K562 (cell line): ENCODE measurements around the gene LENEP. TPM values are rescaled to one million over a fixed set of nuclear protein-coding genes. Genes with fewer than 3 reads are reported as not detected.

ENCODE experiments used
- BRD9 ChIP-seq: fragments of 450-650 bp; IDR thresholded peaks from 2 replicates; pipeline ENCODE4 v1.6.1; 2018; ENCODE audit warnings: low read depth; ENCODE audit not compliant: partially characterized antibody
- ETV5 ChIP-seq: sonication (generic); formaldehyde crosslinking; IDR thresholded peaks from 2 replicates; pipeline ENCODE4 v1.4.0; 2020; ENCODE audit warnings: low read depth, mild to moderate bottlenecking, missing genetic modification reagents
- GTF2A2 ChIP-seq: IDR thresholded peaks from 2 replicates; pipeline ENCODE4 v1.6.1; 2016; ENCODE audit warnings: mild to moderate bottlenecking, missing genetic modification characterization, missing compliant biosample characterization
- GTF2E2 ChIP-seq: fragments of 200-800 bp; sonication (Bioruptor generic); IDR thresholded peaks from 2 replicates; pipeline ENCODE4 v1.6.1; 2016; ENCODE audit warnings: missing genetic modification characterization, missing compliant biosample characterization
- HMGN3 ChIP-seq: IDR thresholded peaks from 2 replicates; pipeline ENCODE4 v1.6.1; 2011; ENCODE audit warnings: borderline replicate concordance, low read depth, mild to moderate bottlenecking, mixed read lengths, low read length; ENCODE audit not compliant: insufficient read length; ENCODE audit errors: extremely low read depth
- MEF2D ChIP-seq: conservative IDR thresholded peaks from 2 replicates; pipeline ENCODE4 v1.6.1; 2016; ENCODE audit warnings: low read depth, missing genetic modification characterization, missing compliant biosample characterization
- MIER1 ChIP-seq: fragments of 450-650 bp; IDR thresholded peaks from 2 replicates; pipeline ENCODE4 v1.6.1; 2016; ENCODE audit warnings: antibody characterized with exemption, mild to moderate bottlenecking, low read depth
- MTA1 ChIP-seq: fragments of 450-650 bp; IDR thresholded peaks from 2 replicates; pipeline ENCODE4 v1.6.1; 2017; ENCODE audit warnings: borderline replicate concordance
- PTRF ChIP-seq: fragments of 450-650 bp; IDR thresholded peaks from 2 replicates; pipeline ENCODE4 v1.6.1; 2016; ENCODE audit warnings: mild to moderate bottlenecking, missing genetic modification characterization, missing compliant biosample characterization
- PURB ChIP-seq: sonication (generic); formaldehyde crosslinking; IDR thresholded peaks from 2 replicates; pipeline ENCODE4 v1.9.0; 2021; ENCODE audit warnings: low read depth, mild to moderate bottlenecking, missing genetic modification reagents
- SIN3A ChIP-seq, 2 experiments: fragments of 150-350 bp in 1 of 2; IDR thresholded peaks; 2 replicates each; pipeline ENCODE4 v1.6.1; 2011 to 2016; ENCODE audit warnings: borderline replicate concordance in 2 of 2, low read depth in 2 of 2, low read length in 2 of 2, mild to moderate bottlenecking in 2 of 2, moderate library complexity in 2 of 2; ENCODE audit not compliant: control insufficient read depth in 1 of 2
- TAL1 ChIP-seq: fragments of 450-650 bp; IDR thresholded peaks from 2 replicates; pipeline ENCODE4 v1.6.1; 2016; ENCODE audit warnings: mild to moderate bottlenecking
- WHSC1 ChIP-seq: IDR thresholded peaks from one replicate; pipeline ENCODE4 v1.6.1; 2012; ENCODE audit warnings: low read length, control low read depth, inconsistent platforms
- YY1 ChIP-seq, 3 experiments: IDR thresholded peaks; 2 replicates each; pipeline ENCODE4 v1.6.1; 2011; ENCODE audit warnings: low read length in 2 of 3, mild to moderate bottlenecking in 2 of 3, moderate library complexity in 2 of 3, borderline replicate concordance in 1 of 3, control low read depth in 1 of 3, low read depth in 1 of 3; ENCODE audit not compliant: insufficient read depth in 3 of 3, insufficient replicate concordance in 2 of 3, control insufficient read depth in 1 of 3, insufficient read length in 1 of 3; ENCODE audit errors: extremely low read depth in 1 of 3
- ZNF212 ChIP-seq: fragments of 450-650 bp; formaldehyde crosslinking; IDR thresholded peaks from 2 replicates; pipeline ENCODE4 v1.4.0; 2020; ENCODE audit warnings: mild to moderate bottlenecking
- ZNF239 ChIP-seq: fragments of 250-450 bp; sonication (Bioruptor Pico); IDR thresholded peaks from 2 replicates; pipeline ENCODE4 v1.4.0; 2020; ENCODE audit warnings: mild to moderate bottlenecking
- ZNF316 ChIP-seq: fragments of 450-650 bp; IDR thresholded peaks from 2 replicates; pipeline ENCODE4 v1.6.1; 2016
- ZNF408 ChIP-seq: fragments of 250-450 bp; sonication (Bioruptor Pico); IDR thresholded peaks from 2 replicates; pipeline ENCODE4 v1.4.0; 2020; ENCODE audit warnings: low read depth, mild to moderate bottlenecking, moderate library complexity
- polyA plus RNA-seq, 8 experiments: library from polyadenylated mRNA; depleted of rRNA in 4 of 8; stranded (reverse) in 5 of 8; unstranded in 3 of 8; fragments of >200 nt; fragmentation: Nextera tagmentation in 2 of 8; fragmentation: Illumina TruSeq in 1 of 8; extraction: Ambion mirVana in 2 of 8; extraction: Trizol in 1 of 8; gene quantifications; 2 replicates each; pipeline versions ENCODE4 v1.2.1 to v1.2.3, GENCODE V29; 2011 to 2014; ENCODE audit warnings: inconsistent platforms in 1 of 8, missing spikeins in 1 of 8
- total RNA-seq, 7 experiments: library from RNA; depleted of rRNA in 6 of 7; stranded (reverse); fragments of >200 nt in 6 of 7; fragmentation: Illumina TruSeq in 2 of 7; extraction: Trizol in 2 of 7; gene quantifications; 2 replicates each; pipeline versions ENCODE4 v1.2.1 to v1.2.3, GENCODE V29; 2011 to 2021; ENCODE audit warnings: low replicate concordance in 1 of 7
- TF ChIP-seq, protein P1 (sequence below): sonication (generic); formaldehyde crosslinking; IDR thresholded peaks from 2 replicates; pipeline ENCODE4 v1.8.1; 2023; ENCODE audit warnings: missing genetic modification reagents, mild to moderate bottlenecking, borderline replicate concordance
- TF ChIP-seq, protein P2 (sequence below): sonication (generic); formaldehyde crosslinking; IDR thresholded peaks from 2 replicates; pipeline ENCODE4 v1.8.0; 2022; ENCODE audit warnings: mild to moderate bottlenecking, missing genetic modification reagents
- TF ChIP-seq, protein P3 (sequence below), 2 experiments: IDR thresholded peaks; 2 replicates each; pipeline ENCODE4 v1.6.1; 2011; ENCODE audit warnings: borderline replicate concordance in 1 of 2, control low read depth in 1 of 2, low read depth in 1 of 2, low read length in 1 of 2, mild to moderate bottlenecking in 1 of 2, mixed read lengths in 1 of 2, moderate library complexity in 1 of 2; ENCODE audit not compliant: insufficient read depth in 1 of 2, insufficient read length in 1 of 2, poor library complexity in 1 of 2, severe bottlenecking in 1 of 2; ENCODE audit errors: extremely low read depth in 1 of 2

LENEP gene
- total and polyA plus RNA-seq, 9 of the 15 experiments (the other 6 are each of a cell fraction or from before 2014, with no cell fraction given): 0.23 to 0.87 (median 0.67) TPM; not detected in 5

DNA sequence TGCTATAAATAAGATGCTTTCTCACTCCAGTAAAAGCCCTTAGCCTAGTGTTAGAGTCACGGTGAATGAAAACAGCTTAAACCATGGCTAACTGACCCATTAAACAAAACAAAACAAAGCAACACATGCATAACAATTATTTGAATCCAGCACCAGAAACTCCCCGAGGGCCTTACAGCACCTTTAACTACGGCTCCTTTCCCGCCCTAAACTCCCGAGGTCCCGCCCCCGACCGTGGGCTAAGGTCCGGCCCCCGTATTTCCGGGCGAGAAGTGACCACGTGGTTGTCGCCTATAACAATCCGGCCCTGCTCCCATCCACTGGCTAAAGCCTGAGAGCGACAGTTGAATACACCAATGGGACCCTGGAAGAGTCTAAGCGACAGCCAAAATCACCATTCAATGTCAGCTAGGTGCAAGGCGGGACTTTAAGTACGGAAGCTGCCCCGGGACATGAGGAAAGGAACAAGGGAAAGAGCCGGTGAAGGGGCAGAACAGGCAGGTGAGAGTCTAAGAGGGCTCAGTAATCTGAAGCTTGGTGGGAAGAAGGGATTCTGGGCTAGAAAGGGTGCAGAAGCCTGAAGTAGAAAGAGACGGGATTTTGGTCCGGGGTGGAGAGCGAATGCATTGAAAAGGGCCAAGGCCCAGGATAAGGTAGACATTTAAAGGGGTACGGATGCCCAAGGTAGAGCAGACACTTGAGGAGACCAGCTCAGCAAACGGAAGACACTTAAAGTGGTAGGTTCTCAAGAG lies 10.3 kb upstream of the LENEP start, which contains the start of gene FLAD1 (continued):
- TF ChIP-seq SIN3A (IDR thresholded peaks at IDR 0.05; ENCODE audit: borderline replicate concordance in 2 of 2, control insufficient read depth in 1 of 2, low read depth in 2 of 2, low read length in 2 of 2) (peak; percentile 74 to 92; a peak in 3 of 4 replicates), MTA1 (peak; percentile 30; the same call in 1 of the 2 replicates), YY1 (IDR thresholded peaks at IDR 0.05; ENCODE audit: borderline replicate concordance in 1 of 3, control insufficient read depth in 1 of 3, extremely low read depth in 1 of 3, insufficient read depth in 3 of 3, insufficient read length in 1 of 3, insufficient replicate concordance in 2 of 3, low read depth in 1 of 3, low read length in 2 of 3) (peak in 1 of 3 experiments; percentile 54), GTF2E2 (tag) (no peak; the same call in 1 of the 2 replicates), GTF2A2 (tag) (no peak), TAL1 (no peak), ETV5 (CRISPR knock-in tag) (no peak; the same call in none of the 2 replicates), MIER1 (no peak), ZNF212 (CRISPR knock-in tag) (no peak), ZNF239 (CRISPR knock-in tag) (no peak), PTRF (tag) (no peak), ZNF408 (CRISPR knock-in tag) (no peak), HMGN3 (no peak), BRD9 (peak; percentile 38), MEF2D (tag) (no peak), ZNF316 (no peak), WHSC1 (no peak), PURB (no peak)
- TF ChIP-seq, protein P1, sequence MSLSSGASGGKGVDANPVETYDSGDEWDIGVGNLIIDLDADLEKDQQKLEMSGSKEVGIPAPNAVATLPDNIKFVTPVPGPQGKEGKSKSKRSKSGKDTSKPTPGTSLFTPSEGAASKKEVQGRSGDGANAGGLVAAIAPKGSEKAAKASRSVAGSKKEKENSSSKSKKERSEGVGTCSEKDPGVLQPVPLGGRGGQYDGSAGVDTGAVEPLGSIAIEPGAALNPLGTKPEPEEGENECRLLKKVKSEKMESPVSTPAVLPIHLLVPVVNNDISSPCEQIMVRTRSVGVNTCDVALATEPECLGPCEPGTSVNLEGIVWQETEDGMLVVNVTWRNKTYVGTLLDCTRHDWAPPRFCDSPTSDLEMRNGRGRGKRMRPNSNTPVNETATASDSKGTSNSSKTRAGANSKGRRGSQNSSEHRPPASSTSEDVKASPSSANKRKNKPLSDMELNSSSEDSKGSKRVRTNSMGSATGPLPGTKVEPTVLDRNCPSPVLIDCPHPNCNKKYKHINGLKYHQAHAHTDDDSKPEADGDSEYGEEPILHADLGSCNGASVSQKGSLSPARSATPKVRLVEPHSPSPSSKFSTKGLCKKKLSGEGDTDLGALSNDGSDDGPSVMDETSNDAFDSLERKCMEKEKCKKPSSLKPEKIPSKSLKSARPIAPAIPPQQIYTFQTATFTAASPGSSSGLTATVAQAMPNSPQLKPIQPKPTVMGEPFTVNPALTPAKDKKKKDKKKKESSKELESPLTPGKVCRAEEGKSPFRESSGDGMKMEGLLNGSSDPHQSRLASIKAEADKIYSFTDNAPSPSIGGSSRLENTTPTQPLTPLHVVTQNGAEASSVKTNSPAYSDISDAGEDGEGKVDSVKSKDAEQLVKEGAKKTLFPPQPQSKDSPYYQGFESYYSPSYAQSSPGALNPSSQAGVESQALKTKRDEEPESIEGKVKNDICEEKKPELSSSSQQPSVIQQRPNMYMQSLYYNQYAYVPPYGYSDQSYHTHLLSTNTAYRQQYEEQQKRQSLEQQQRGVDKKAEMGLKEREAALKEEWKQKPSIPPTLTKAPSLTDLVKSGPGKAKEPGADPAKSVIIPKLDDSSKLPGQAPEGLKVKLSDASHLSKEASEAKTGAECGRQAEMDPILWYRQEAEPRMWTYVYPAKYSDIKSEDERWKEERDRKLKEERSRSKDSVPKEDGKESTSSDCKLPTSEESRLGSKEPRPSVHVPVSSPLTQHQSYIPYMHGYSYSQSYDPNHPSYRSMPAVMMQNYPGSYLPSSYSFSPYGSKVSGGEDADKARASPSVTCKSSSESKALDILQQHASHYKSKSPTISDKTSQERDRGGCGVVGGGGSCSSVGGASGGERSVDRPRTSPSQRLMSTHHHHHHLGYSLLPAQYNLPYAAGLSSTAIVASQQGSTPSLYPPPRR (CRISPR knock-in tag): no peak
- TF ChIP-seq, protein P2, sequence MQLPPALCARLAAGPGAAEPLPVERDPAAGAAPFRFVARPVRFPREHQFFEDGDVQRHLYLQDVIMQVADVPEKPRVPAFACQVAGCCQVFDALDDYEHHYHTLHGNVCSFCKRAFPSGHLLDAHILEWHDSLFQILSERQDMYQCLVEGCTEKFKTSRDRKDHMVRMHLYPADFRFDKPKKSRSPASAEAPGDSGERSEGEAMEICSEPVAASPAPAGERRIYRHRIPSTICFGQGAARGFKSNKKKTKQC: no peak
- TF ChIP-seq, protein P3, sequence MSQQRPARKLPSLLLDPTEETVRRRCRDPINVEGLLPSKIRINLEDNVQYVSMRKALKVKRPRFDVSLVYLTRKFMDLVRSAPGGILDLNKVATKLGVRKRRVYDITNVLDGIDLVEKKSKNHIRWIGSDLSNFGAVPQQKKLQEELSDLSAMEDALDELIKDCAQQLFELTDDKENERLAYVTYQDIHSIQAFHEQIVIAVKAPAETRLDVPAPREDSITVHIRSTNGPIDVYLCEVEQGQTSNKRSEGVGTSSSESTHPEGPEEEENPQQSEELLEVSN (IDR thresholded peaks at IDR 0.05; ENCODE audit: borderline replicate concordance in 1 of 2, extremely low read depth in 1 of 2, insufficient read depth in 1 of 2, insufficient read length in 1 of 2, low read depth in 1 of 2, low read length in 1 of 2, poor library complexity in 1 of 2, severe bottlenecking in 1 of 2): peak; percentile 94 to 97
